ENCODE results near the gene RUNX1.

RUNX1 gene

DNA sequence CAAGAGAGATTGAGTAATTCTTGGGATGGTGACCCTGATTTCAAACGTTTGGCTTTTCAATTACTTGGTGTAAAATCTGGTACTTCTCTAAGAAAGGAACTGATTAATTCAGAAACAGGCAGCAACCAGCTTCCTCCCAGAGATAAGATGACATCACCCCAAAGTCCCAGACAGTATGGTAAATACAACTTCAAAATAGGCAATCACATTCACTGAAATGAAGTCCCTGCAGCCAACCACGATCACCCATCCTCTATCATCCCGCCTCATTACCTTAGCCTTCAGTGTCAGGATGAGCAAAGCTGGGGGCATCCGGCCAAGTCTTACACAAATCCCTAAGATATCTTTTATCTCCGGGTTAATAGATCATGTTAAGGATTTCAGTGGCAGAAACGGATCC lies 26.4 kb upstream of the RUNX1 start:
- no peak for TF ChIP-seq GATA3 (IDR thresholded peaks at IDR 0.05; ENCODE audit: low read depth, low read length)
- TF ChIP-seq GATA2 (IDR thresholded peaks at IDR 0.05; ENCODE audit: low read depth, low read length): no peak

DNA sequence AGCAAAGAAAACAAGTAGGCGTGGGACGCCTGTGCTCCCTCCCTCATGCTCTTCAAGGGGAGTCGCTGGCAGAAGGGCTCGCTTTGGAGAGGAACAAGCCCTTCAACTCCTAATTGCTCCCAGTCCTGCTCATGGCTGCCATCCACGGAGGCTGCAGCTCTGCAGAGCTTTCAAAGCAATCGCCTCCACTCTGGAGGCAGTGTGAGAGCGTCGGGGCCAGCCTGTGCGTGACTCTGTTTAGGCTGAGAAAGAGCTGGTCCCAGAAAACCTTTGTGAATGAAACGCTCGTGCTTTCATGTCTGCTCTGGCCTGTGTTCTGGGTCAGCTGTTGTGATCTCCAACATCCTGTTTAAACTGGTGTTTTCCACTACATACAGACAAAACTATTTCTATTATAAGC lies 23.9 kb upstream of the RUNX1 start:
- TF ChIP-seq GATA3 (IDR thresholded peaks at IDR 0.05; ENCODE audit: low read depth, low read length) (no peak), GATA2 (IDR thresholded peaks at IDR 0.05; ENCODE audit: low read depth, low read length) (no peak)

DNA sequence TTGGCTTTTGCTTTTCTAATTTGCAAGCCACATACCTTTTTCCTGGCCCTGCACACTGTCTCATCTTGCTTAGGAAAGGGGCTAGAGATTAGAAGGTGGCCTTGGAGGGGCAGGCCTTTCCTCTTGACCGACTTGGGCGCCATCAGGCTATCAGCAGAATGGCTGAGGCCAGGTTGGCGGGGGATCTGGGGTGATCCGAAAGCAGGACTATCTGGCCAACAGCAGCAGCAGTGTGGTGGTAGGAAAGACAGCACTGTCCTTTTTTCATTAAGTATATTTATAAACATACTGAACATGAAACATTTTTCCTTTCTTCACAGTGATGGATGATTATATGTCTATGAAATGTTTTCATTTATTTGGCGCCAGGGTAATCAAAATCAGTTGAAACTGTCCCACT lies 23.5 kb upstream of the RUNX1 start:
- no peak for TF ChIP-seq GATA3 (IDR thresholded peaks at IDR 0.05; ENCODE audit: low read depth, low read length)

DNA sequence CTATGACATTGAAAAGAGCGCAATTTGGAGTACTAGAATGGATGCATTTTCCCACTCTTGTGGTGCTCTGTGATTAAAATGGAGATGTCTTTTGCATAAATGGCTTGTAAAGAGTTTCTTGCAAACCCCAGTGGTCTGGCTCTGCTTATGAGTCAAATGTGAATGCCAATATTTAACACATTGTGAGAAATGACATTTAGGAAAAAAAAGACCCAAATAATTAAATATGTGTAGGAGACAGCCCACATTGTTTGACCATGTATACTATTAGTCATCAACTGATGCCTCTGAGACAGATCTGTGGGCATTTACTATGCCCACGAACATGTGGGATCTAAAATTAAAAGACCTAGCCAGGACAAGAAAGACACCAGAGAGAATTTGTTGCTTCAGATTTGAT lies 22.2 kb upstream of the RUNX1 start:
- no peak for TF ChIP-seq GATA3 (IDR thresholded peaks at IDR 0.05; ENCODE audit: low read depth, low read length)
- no peak for TF ChIP-seq GATA2 (IDR thresholded peaks at IDR 0.05; ENCODE audit: low read depth, low read length)

DNA sequence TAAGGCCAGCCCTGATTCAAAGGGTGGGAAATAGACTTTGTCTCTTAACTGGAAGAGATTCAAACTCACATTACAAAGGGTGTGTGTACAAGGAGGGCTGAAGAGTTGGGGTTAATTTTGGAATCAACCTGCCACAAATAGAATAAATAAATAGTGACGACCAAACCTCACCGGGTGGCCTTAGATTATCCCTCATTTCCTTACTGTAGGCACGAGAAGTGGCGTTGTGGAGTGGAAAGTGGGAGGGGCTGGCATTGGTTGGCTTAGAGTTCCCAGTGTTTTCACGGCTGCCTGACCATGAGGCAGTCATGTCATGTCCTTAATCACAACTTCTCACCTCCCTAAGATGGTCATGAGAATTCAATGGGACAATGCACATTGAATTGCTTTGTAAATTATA lies 21.3 kb upstream of the RUNX1 start:
- TF ChIP-seq GATA3 (IDR thresholded peaks at IDR 0.05; ENCODE audit: low read depth, low read length) (no peak), GATA2 (IDR thresholded peaks at IDR 0.05; ENCODE audit: low read depth, low read length) (no peak)

DNA sequence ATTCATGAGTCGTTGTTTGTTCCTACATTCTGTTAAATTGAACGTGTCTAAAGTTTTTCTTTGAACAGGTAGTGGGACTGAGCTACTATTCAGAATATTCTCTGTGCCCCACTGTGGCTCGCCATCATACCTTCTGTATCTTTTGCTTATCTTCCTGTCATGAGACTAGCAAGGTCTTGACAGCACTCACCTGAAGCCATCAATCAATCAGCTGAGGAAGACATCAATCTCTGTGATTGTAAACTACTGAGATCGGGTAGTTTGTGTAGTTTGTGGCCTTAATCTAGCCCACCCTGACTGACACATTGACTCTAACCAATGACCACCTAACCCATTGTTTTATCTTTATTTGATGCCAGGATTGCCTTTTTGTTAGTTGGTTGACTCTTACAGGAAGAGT lies 17.7 kb upstream of the RUNX1 start:
- TF ChIP-seq GATA2 (IDR thresholded peaks at IDR 0.05; ENCODE audit: low read depth, low read length) (no peak), GATA3 (IDR thresholded peaks at IDR 0.05; ENCODE audit: low read depth, low read length) (no peak)

DNA sequence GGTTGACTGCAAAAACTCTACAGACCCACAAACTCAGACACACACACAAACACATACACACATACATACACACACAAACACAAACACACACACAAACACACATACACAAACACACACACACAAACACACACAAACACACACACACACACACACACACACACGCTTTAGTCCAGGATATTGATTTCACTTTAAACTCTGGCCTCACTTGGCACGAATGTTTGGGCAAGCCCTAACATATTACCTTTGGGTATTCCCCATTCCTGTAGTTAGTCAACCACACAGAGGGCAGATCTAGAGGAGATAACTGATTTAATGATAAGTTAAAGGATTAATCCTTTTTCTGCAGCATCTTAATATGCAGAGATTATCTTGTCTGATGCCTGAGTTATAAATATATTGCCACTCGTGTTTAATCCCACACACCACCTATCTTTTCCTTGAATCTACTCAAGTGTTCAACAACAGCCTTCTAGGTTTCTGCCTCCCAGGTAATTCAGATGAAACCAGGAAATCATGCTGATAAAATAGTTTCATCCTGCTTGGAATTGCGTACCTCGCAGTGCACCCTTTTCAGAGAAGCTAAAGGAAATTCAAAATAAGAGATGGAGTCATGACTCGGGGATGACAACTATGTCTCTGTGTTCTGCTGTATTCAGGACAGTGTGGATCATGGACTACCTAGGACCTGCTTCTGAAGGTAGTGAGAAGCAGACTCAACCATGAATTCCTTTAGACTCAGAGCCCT lies 14.5 kb upstream of the RUNX1 start:
- TF ChIP-seq GATA2 (IDR thresholded peaks at IDR 0.05; ENCODE audit: low read depth, low read length) (no peak), GATA3 (IDR thresholded peaks at IDR 0.05; ENCODE audit: low read depth, low read length) (no peak)

DNA sequence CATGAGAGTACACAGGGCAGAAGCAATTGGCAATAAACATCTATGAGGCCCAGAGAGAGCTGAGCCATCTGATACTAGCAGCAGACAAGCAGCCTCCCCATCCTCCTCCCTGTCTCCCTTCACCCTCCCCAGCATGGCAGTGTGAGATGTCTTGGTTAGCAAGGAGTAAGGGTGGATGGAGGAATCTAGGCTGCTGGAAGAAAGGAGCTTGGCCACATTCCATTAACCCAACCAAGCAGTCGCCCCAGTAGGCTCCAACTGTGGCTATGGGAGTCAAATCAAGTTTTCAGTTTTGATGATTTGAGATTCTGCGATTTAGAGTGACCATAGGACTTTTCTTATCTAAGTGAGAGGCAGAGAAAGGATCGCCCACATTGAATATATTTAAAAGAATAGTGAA lies 12.9 kb upstream of the RUNX1 start:
- TF ChIP-seq GATA3 (IDR thresholded peaks at IDR 0.05; ENCODE audit: low read depth, low read length) (no peak), GATA2 (IDR thresholded peaks at IDR 0.05; ENCODE audit: low read depth, low read length) (no peak)

- no peak for TF ChIP-seq GATA2 (IDR thresholded peaks at IDR 0.05; ENCODE audit: low read depth, low read length)
- TF ChIP-seq GATA3 (IDR thresholded peaks at IDR 0.05; ENCODE audit: low read depth, low read length): no peak
Measured at GRCh38 chr21:35059742-35060141, 10.6 kb upstream of the RUNX1 start.

DNA sequence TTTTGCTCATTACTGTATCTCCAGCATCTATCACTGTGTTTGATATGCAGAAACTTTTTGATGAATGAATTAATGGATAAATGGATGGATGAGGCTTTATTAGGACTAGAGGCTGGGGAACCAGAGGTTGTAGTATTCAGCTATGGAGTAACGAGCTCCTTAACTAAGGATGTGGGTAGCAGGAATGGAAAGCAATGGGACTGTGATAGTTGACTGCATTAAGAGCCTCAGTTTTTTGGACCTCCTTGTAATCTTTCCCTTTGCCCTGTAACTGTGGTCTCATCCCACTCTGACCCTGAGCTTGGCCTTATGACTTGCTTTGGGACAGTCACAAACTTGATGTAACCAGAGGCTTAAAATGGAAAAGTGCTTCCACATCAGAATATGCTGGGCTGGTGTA lies 9.0 kb upstream of the RUNX1 start:
- no peak for TF ChIP-seq GATA2 (IDR thresholded peaks at IDR 0.05; ENCODE audit: low read depth, low read length)
- no peak for TF ChIP-seq GATA3 (IDR thresholded peaks at IDR 0.05; ENCODE audit: low read depth, low read length)

GRCh38 chr21:35057428-35057827 lies 8.3 kb upstream of the RUNX1 start:
- TF ChIP-seq GATA2 (IDR thresholded peaks at IDR 0.05; ENCODE audit: low read depth, low read length): no peak
- no peak for TF ChIP-seq GATA3 (IDR thresholded peaks at IDR 0.05; ENCODE audit: low read depth, low read length)

GRCh38 chr21:35053356-35054096 lies 4.4 kb upstream of the RUNX1 start:
- no peak for TF ChIP-seq GATA2 (IDR thresholded peaks at IDR 0.05; ENCODE audit: low read depth, low read length)
- no peak for TF ChIP-seq GATA3 (IDR thresholded peaks at IDR 0.05; ENCODE audit: low read depth, low read length)

GRCh38 chr21:35052801-35053200 lies 3.7 kb upstream of the RUNX1 start:
- TF ChIP-seq GATA2 (IDR thresholded peaks at IDR 0.05; ENCODE audit: low read depth, low read length): no peak
- TF ChIP-seq GATA3 (IDR thresholded peaks at IDR 0.05; ENCODE audit: low read depth, low read length): no peak

GRCh38 chr21:35051287-35051818 lies 2.3 kb upstream of the RUNX1 start:
- no peak for TF ChIP-seq GATA3 (IDR thresholded peaks at IDR 0.05; ENCODE audit: low read depth, low read length)
- TF ChIP-seq GATA2 (IDR thresholded peaks at IDR 0.05; ENCODE audit: low read depth, low read length): no peak
